Ascending aorta (tissue), 2 donors: Measurements from ENCODE around the gene WHRN. TPM values are rescaled to one million over a fixed set of nuclear protein-coding genes. Genes with fewer than 3 reads are reported as not detected.

Experiments used
- DNase-seq, 2 donors: peaks; one replicate each; pipeline ENCODE4 v3.0.0-alpha.2; 2019; ENCODE audit warnings: low spot score in 2 of 2
- H3K27ac ChIP-seq, 2 donors: fragments of 200-600 bp; sonication (generic); one replicate each; pipeline ENCODE4 v1.5.1; 2016 to 2017; ENCODE audit warnings: mild to moderate bottlenecking in 1 of 2
- H3K27me3 ChIP-seq: fragments of 200-600 bp; sonication (generic); one replicate; pipeline ENCODE4 v1.5.1; 2017
- H3K36me3 ChIP-seq, 2 donors: fragments of 200-600 bp; sonication (generic); one replicate each; pipeline ENCODE4 v1.5.1; 2016
- H3K4me1 ChIP-seq, 2 donors: fragments of 200-600 bp; sonication (generic); one replicate each; pipeline ENCODE4 v1.5.1; 2016 to 2017; ENCODE audit warnings: mild to moderate bottlenecking in 1 of 2
- H3K4me3 ChIP-seq, 2 donors: fragments of 200-600 bp; sonication (generic); one replicate each; pipeline ENCODE4 v1.5.1; 2016 to 2017; ENCODE audit warnings: mild to moderate bottlenecking in 1 of 2
- H3K9me3 ChIP-seq, 2 donors: fragments of 200-600 bp; sonication (generic); one replicate each; pipeline ENCODE4 v1.5.1; 2016
- intact Hi-C: fragments of 100-400 bp; cut with DNase I; formaldehyde crosslinking; loops from one replicate; pipeline ENCODE4 v1.15.1; 2023
- total RNA-seq: library from RNA; depleted of rRNA; stranded (reverse); fragments of >200 nt; gene quantifications from one replicate; pipeline ENCODE4 v1.1.0, GENCODE V29; 2016
- TF ChIP-seq, protein P1 (sequence below), 3 experiments: fragments of 200-600 bp in 2 of 3; fragments of 450-650 bp in 1 of 3; sonication (generic) in 2 of 3; IDR thresholded peaks; one replicate each; pipeline ENCODE4 v1.5.1; 2016 to 2019; ENCODE audit warnings: antibody characterized with exemption in 3 of 3, mild to moderate bottlenecking in 1 of 3, moderate library complexity in 1 of 3

Gene WHRN
- total RNA-seq, 1 donor from 2014 or later, result 3.9 TPM

DNA sequence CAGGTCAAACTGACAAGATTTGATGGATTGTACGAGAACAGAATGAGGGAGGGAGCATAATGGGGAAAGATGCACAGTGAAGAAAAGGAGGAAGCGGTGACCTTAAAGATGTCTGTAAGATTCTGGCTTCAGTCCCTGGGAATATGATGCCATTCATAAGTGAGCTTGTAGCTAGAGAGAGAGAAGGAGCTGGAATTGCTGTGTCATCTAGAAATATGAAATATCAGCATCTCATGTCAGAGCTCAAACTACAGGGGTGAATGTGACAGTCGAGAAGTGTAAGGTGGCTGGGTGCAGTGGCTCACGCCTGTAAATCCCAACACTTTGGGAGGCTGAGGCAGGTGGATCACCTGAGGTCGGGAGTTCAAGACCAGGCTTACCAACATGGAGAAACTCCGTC is 24.0 kb upstream of the WHRN start:
- DNase-seq, result no peak
- intact Hi-C loops, result no loop called here
- Histone ChIP-seq H3K27me3 (no peaks in the 10 kb centered on the region), H3K27ac (no peak overlapping the region), H3K4me3 (no peak overlapping the region), H3K36me3 (no peaks in the 10 kb centered on the region), H3K4me1 (no peaks in the 10 kb centered on the region), H3K9me3 (no peaks in the 10 kb centered on the region)
- TF ChIP-seq, protein P1, sequence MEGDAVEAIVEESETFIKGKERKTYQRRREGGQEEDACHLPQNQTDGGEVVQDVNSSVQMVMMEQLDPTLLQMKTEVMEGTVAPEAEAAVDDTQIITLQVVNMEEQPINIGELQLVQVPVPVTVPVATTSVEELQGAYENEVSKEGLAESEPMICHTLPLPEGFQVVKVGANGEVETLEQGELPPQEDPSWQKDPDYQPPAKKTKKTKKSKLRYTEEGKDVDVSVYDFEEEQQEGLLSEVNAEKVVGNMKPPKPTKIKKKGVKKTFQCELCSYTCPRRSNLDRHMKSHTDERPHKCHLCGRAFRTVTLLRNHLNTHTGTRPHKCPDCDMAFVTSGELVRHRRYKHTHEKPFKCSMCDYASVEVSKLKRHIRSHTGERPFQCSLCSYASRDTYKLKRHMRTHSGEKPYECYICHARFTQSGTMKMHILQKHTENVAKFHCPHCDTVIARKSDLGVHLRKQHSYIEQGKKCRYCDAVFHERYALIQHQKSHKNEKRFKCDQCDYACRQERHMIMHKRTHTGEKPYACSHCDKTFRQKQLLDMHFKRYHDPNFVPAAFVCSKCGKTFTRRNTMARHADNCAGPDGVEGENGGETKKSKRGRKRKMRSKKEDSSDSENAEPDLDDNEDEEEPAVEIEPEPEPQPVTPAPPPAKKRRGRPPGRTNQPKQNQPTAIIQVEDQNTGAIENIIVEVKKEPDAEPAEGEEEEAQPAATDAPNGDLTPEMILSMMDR (IDR thresholded peaks at IDR 0.05), result no peak

DNA sequence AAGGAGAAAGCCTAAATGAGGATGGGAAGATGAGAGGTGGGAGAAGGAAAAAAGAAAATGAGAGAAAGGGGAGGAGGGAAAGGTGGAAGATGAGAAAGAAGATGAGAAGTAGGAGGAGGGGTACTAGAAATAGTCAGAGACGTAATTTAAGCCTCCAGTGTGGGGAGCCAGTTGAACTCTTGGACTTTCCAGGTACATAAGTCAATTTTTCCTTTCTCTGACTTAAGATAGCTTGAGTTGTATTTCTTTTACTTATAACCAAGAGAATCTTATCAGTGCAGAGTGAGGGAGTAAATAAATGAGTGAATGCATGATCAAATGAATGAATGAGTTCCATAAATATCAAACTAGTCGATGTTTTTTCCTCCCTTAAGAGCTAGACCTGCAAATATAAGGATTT is 21.5 kb upstream of the WHRN start:
- no peaks in the 10 kb centered on the region for H3K4me1 ChIP-seq
- no peaks in the 10 kb centered on the region for H3K9me3 ChIP-seq
- intact Hi-C loops, result no loop called here
- TF ChIP-seq, protein P1 (IDR thresholded peaks at IDR 0.05), result no peak
- no peaks in the 10 kb centered on the region for H3K36me3 ChIP-seq
- no peak overlapping the region for H3K4me3 ChIP-seq
- no peak for DNase-seq
- no peaks in the 10 kb centered on the region for H3K27me3 ChIP-seq
- H3K27ac ChIP-seq, result no peak overlapping the region

DNA sequence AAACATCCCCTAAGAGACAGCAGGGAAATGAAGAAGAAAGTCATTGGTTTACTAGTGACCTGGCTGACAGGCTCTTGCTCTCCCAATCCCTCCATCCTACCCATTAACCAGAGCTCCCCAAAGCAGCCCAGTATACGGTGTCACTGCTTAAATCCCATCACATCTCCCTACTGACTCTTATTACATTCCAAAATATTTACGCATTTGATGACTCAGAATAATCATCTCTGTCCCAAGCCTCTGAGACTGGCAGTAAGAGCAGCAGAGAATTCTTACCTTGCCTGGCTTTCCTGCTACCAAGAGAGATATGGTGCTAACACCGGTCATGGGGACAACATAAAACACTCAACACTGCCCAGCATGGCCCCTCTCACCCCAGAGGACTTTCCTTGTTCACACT is 20.2 kb upstream of the WHRN start:
- Histone ChIP-seq H3K36me3 (no peaks in the 10 kb centered on the region), H3K4me1 (no peaks in the 10 kb centered on the region)
- intact Hi-C loops, result no loop called here

DNA sequence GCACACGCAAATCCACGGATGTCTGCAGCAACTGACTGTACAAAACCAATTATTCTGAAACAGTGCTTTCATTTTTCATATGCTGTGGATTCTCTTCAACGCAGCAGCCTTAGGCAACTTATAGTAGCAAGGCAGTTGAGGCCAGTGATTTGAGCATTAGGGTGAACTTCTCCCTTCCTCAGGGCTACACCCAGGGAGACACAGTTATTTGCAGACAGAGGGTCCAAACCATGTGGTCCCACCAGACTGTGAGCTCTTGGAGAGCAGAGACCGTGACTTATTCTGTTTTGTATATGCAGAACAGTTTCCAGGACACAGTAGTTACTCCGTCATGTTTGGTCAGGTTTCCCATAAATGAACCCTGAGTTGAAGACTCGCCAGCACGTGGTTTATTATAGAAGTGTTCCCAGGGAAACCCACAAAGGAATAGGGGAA is 19.0 kb upstream of the WHRN start:
- TF ChIP-seq, protein P1 (IDR thresholded peaks at IDR 0.05), result no peak
- Histone ChIP-seq H3K9me3 (no peaks in the 10 kb centered on the region), H3K4me1 (no peaks in the 10 kb centered on the region), H3K4me3 (no peak overlapping the region), H3K27ac (no peak overlapping the region), H3K36me3 (no peaks in the 10 kb centered on the region), H3K27me3 (no peaks in the 10 kb centered on the region)
- intact Hi-C loops, result no loop called here
- no peak for DNase-seq

More for the DNA sequence above, 20.2 kb upstream of the WHRN start:
- Histone ChIP-seq H3K4me3 (no peak overlapping the region), H3K9me3 (no peaks in the 10 kb centered on the region), H3K27ac (no peak overlapping the region), H3K27me3 (no peaks in the 10 kb centered on the region)
- TF ChIP-seq, protein P1 (IDR thresholded peaks at IDR 0.05), result no peak
- no peak for DNase-seq

DNA sequence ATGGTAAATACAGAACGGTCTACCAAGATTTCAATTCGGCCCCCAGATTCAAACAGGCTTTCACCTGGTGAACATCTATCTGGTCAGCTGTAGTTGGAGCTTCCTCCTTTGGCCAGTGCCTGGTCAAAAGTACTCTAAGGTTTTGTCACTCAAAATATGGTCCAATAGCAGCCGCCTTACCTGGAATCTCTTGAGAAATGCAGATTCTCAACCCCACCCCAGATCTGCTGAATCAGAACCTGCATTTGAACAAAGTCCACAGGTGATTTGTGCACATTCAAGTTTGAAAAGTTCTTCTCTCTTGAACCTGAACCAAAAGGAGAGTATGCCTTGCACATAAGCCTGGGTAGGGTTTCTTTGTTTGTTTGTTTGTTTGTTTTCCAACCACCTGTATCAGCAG is 17.6 kb upstream of the WHRN start:
- Histone ChIP-seq H3K27me3 (no peaks in the 10 kb centered on the region), H3K27ac (no peak overlapping the region), H3K4me3 (no peak overlapping the region), H3K4me1 (no peaks in the 10 kb centered on the region), H3K36me3 (no peaks in the 10 kb centered on the region), H3K9me3 (no peaks in the 10 kb centered on the region)
- TF ChIP-seq, protein P1 (IDR thresholded peaks at IDR 0.05), result no peak
- intact Hi-C loops, result no loop called here
- DNase-seq, result no peak

DNA sequence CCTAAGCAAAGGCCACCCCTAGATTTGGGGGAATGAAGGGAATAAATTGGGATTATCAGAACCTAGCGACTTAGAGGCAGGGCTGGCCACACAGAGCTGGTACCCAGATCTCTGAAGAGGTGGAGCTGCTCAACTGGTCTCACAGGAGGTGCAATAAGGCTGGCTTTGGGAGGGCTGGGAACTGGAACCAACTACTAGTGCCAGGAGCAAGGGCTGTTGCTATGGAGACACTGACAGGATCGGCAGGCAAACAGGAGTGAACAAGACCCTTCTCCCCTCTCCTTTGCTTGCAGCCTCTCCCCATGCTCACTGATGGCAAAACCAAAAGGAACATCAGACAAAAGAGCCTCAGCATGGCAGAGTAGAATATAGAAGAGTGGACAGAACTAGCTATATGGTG is 17.0 kb upstream of the WHRN start:
- DNase-seq, result no peak
- TF ChIP-seq, protein P1 (IDR thresholded peaks at IDR 0.05), result no peak
- intact Hi-C loops, result no loop called here

More for the DNA sequence above, 17.0 kb upstream of the WHRN start:
- Histone ChIP-seq H3K27ac (no peak overlapping the region), H3K4me1 (no peaks in the 10 kb centered on the region), H3K9me3 (no peaks in the 10 kb centered on the region), H3K36me3 (no peaks in the 10 kb centered on the region), H3K4me3 (no peak overlapping the region), H3K27me3 (no peaks in the 10 kb centered on the region)
